C1 segment of cervical spinal cord (tissue), 14 donors: Measurements from ENCODE around the gene ZNF653.
"Not testable (repeated sequence)": the region's sequence is repeated elsewhere in the genome, so short reads cannot be mapped to it uniquely, and the experiment has no call there.

ENCODE experiments used
- DNase-seq, 14 donors: peaks; one replicate each; lab custom pipeline; 2025; lab: John Stamatoyannopoulos, UW

The ZNF653 gene

GRCh38 chr19:11481534-11482383 lies 23.9 kb downstream of the ZNF653 start:
- DNase-seq, result peak; percentile 35 to 98 (median 92)

GRCh38 chr19:11480715-11481533 lies 24.7 kb downstream of the ZNF653 start, which contains the start of gene ELAVL3:
TSS of gene ELAVL3 (minus strand) at chr19:11481046. CDS start at chr19:11480608, 438 bp downstream.
- DNase-seq, result peak in 13 of 14 donors; percentile 12 to 77 (median 57)

- DNase-seq, result peak in 8 of 14 donors; percentile 16 to 52 (median 38)
Observed at GRCh38 chr19:11479898-11480714, 25.5 kb downstream of the ZNF653 start.

- peak in 13 of 14 donors; percentile 19 to 81 (median 48) for DNase-seq
Observed at GRCh38 chr19:11479090-11479897, 26.3 kb downstream of the ZNF653 start.

- peak in 9 of 14 donors; percentile 8 to 50 (median 23) for DNase-seq
Observed at GRCh38 chr19:11478167-11479089, 27.2 kb downstream of the ZNF653 start.

- peak in 1 of 14 donors; percentile 54 for DNase-seq
Observed at GRCh38 chr19:11475861-11476260, 29.8 kb downstream of the ZNF653 start.

GRCh38 chr19:11475343-11475742 lies 30.3 kb downstream of the ZNF653 start:
- DNase-seq, result not testable (repeated sequence)

- DNase-seq, result no peak
Observed at GRCh38 chr19:11473725-11474124, 31.9 kb downstream of the ZNF653 start.

GRCh38 chr19:11468266-11468845 lies 37.3 kb downstream of the ZNF653 start:
- not testable (repeated sequence) for DNase-seq

- no peak for DNase-seq
Observed at GRCh38 chr19:11465600-11465999, 40.0 kb downstream of the ZNF653 start.

- no peak for DNase-seq
Observed at GRCh38 chr19:11464333-11465265, 41.0 kb downstream of the ZNF653 start.

- no peak for DNase-seq
Observed at GRCh38 chr19:11463391-11463790, 42.2 kb downstream of the ZNF653 start.

GRCh38 chr19:11461453-11461852 lies 44.2 kb downstream of the ZNF653 start:
- DNase-seq, result no peak

GRCh38 chr19:11460207-11460606 lies 45.4 kb downstream of the ZNF653 start:
- no peak for DNase-seq

GRCh38 chr19:11458912-11459311 lies 46.7 kb downstream of the ZNF653 start:
- not testable (repeated sequence) for DNase-seq

GRCh38 chr19:11458236-11458900 lies 47.3 kb downstream of the ZNF653 start:
- no peak for DNase-seq

- DNase-seq, result no peak
Observed at GRCh38 chr19:11457831-11458230, 47.8 kb downstream of the ZNF653 start.
